ENCODE data around the gene KCNJ16.

The KCNJ16 gene

GRCh38 chr17:70060415-70060814, 14.6 kb upstream of the KCNJ16 start:
- CTCF ChIA-PET: interaction anchor here (1.6 kb wide), 1 partner anchor 9 kb away, joined by 3 read pairs; no protein-coding TSS in a partner anchor
- no peak for DNase-seq (ENCODE audit: extremely low spot score)
- POLR2A ChIA-PET: no interaction called here
- no peak for TF ChIP-seq CTCF (IDR thresholded peaks at IDR 0.05; ENCODE audit: control extremely low read depth, extremely low read depth, low read depth, missing control alignments)

- CTCF ChIA-PET: interaction anchor here (0.8 kb wide), 1 partner anchor 14 kb away, joined by 3 read pairs; no protein-coding TSS in a partner anchor
- no peak for DNase-seq (ENCODE audit: extremely low spot score)
- TF ChIP-seq CTCF (IDR thresholded peaks at IDR 0.05; ENCODE audit: control extremely low read depth, extremely low read depth, low read depth, missing control alignments): no peak
- POLR2A ChIA-PET: no interaction called here
Measured at GRCh38 chr17:70067134-70067533, 7.9 kb upstream of the KCNJ16 start.

- no peak for TF ChIP-seq CTCF (IDR thresholded peaks at IDR 0.05; ENCODE audit: control extremely low read depth, extremely low read depth, low read depth, missing control alignments)
- ChIA-PET POLR2A (no interaction called here), CTCF (interaction anchor here (1.1 to 1.7 kb wide), 2 partner anchors 39 to 44 kb away, joined by 4 read pairs; no protein-coding TSS in a partner anchor)
- no peak for DNase-seq (ENCODE audit: extremely low spot score)
Measured at GRCh38 chr17:70070305-70071027, 4.6 kb upstream of the KCNJ16 start.

GRCh38 chr17:70071127-70071526, 3.9 kb upstream of the KCNJ16 start:
- ChIA-PET CTCF (no interaction called here), POLR2A (no interaction called here)
- no peak for TF ChIP-seq CTCF (IDR thresholded peaks at IDR 0.05; ENCODE audit: control extremely low read depth, extremely low read depth, low read depth, missing control alignments)
- DNase-seq (ENCODE audit: extremely low spot score): no peak

- TF ChIP-seq CTCF (IDR thresholded peaks at IDR 0.05; ENCODE audit: control extremely low read depth, extremely low read depth, low read depth, missing control alignments): no peak
- DNase-seq (ENCODE audit: extremely low spot score): no peak
- ChIA-PET CTCF (interaction anchor here (1.0 kb wide), 1 partner anchor 41 kb away, joined by 3 read pairs; no protein-coding TSS in a partner anchor), POLR2A (no interaction called here)
Measured at GRCh38 chr17:70071620-70072019, 3.4 kb upstream of the KCNJ16 start.

GRCh38 chr17:70072546-70073309, 2.3 kb upstream of the KCNJ16 start:
- ChIA-PET POLR2A (no interaction called here), CTCF (interaction anchor here (1.0 kb wide), 1 partner anchor 40 kb away, joined by 3 read pairs; no protein-coding TSS in a partner anchor)
- no peak for DNase-seq (ENCODE audit: extremely low spot score)
- TF ChIP-seq CTCF (IDR thresholded peaks at IDR 0.05; ENCODE audit: control extremely low read depth, extremely low read depth, low read depth, missing control alignments): no peak

Data from GM10248 (cell line).